NCI-H460 (cell line): ENCODE data around the gene KRTAP17-1. TPM values are rescaled to one million over a fixed set of nuclear protein-coding genes. Genes with fewer than 3 reads are reported as not detected.

Source experiments
- DNase-seq: peaks from one replicate; pipeline ENCODE4 v3.0.0-alpha.2; 2016; ENCODE audit warnings: low read depth; ENCODE audit errors: extremely low read depth
- total RNA-seq: library from RNA; depleted of rRNA; stranded (reverse); fragments of >200 nt; shearing (Covaris generic); gene quantifications from 2 replicates; pipeline ENCODE4 v1.2.3, GENCODE V29; 2014

KRTAP17-1 gene
- total RNA-seq, 1 experiment from 2014 or later, result not detected

- no peak for DNase-seq
These were observed 18.3 kb upstream of the KRTAP17-1 start for GRCh38 chr17:41333836-41334235.

- no peak for DNase-seq
These were observed 17.6 kb upstream of the KRTAP17-1 start for GRCh38 chr17:41333098-41333497.

GRCh38 chr17:41332239-41332638 is 16.7 kb upstream of the KRTAP17-1 start:
- no peak for DNase-seq

GRCh38 chr17:41331606-41332005 is 16.1 kb upstream of the KRTAP17-1 start:
- DNase-seq, result no peak

GRCh38 chr17:41329279-41329948 is 13.9 kb upstream of the KRTAP17-1 start:
- peak; percentile 40 for DNase-seq

GRCh38 chr17:41328207-41328606 is 12.7 kb upstream of the KRTAP17-1 start:
- no peak for DNase-seq

GRCh38 chr17:41327411-41328120 is 12.1 kb upstream of the KRTAP17-1 start:
- DNase-seq, result no peak

- DNase-seq, result no peak
These were observed 10.9 kb upstream of the KRTAP17-1 start for GRCh38 chr17:41326173-41327145.

- no peak for DNase-seq
These were observed 10.1 kb upstream of the KRTAP17-1 start for GRCh38 chr17:41325611-41326010.

- DNase-seq, result no peak
These were observed 9.6 kb upstream of the KRTAP17-1 start for GRCh38 chr17:41325126-41325525.

GRCh38 chr17:41324180-41325075 is 8.9 kb upstream of the KRTAP17-1 start:
- no peak for DNase-seq

GRCh38 chr17:41322903-41323895 is 7.7 kb upstream of the KRTAP17-1 start:
- no peak for DNase-seq

GRCh38 chr17:41322094-41322902 is 6.8 kb upstream of the KRTAP17-1 start:
- DNase-seq, result peak; percentile 30

GRCh38 chr17:41318231-41318630 is 2.7 kb upstream of the KRTAP17-1 start:
- no peak for DNase-seq

GRCh38 chr17:41315814-41316445 is 420 bp upstream of the KRTAP17-1 start:
- no peak for DNase-seq

- no peak for DNase-seq
These were observed 4.4 kb downstream of the KRTAP17-1 start for GRCh38 chr17:41311111-41311510.

- DNase-seq, result no peak
These were observed 6.6 kb downstream of the KRTAP17-1 start, which contains the start of gene KRTAP16-1 for GRCh38 chr17:41308918-41309359. TSS of gene KRTAP16-1 (minus strand) at chr17:41309309. CDS start at chr17:41309253, 56 bp downstream.
